Subcutaneous adipose tissue (tissue), 4 donors: ENCODE measurements around the gene IFNGR2. TPM values are rescaled to one million over a fixed set of nuclear protein-coding genes. Genes with fewer than 3 reads are reported as not detected.

Experiments used
- CTCF ChIP-seq: fragments of 450-650 bp; IDR thresholded peaks from one replicate; pipeline ENCODE4 v1.5.1; 2016; ENCODE audit warnings: low read depth, mild to moderate bottlenecking, control low read depth, antibody characterized with exemption, moderate library complexity
- total RNA-seq, 4 donors: library from RNA; depleted of rRNA; stranded (reverse); fragments of >200 nt; gene quantifications; one replicate each; pipeline ENCODE4 v1.1.0, GENCODE V29; 2016

IFNGR2 gene
- total RNA-seq, 4 donors from 2014 or later: 64.2 to 208 (median 106) TPM

DNA sequence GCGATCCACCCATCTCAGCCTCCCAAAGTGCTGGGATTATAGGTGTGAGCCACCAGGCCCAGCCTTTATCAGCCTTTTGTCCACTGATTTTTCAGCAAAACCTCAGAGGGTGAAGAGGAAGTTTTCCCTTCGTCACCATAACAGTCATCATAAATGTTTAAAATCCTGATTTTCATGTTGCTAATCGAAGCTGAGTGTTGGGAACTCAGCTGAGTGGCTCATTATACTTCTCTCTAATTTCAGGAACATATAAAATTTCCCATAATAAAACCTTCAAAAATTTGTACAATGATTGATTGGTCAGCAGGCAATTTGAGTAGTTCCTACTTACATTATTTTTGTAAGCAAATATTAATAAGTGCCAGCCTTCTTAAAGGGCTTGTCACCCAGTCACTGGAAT is 31.8 kb upstream of the IFNGR2 start:
- no peak for TF ChIP-seq CTCF

DNA sequence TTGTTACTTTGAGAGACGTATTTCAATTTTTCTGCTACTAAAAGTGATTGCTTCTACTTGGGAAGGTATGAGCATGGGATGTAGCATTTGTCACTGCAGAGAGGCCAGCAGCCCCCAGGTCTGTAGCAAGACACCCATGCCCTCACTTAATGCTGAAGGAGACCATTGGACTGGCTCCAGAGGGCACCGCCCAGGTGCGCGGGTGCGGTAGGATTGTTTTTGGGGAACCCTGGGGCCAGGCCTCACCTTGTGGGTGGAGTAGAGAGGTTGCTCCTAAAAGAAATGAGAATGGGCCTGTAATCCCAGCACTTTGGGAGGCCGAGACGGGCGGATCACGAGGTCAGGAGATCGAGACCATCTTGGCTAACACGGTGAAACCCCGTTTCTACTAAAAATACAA is 30.6 kb upstream of the IFNGR2 start:
- no peak for TF ChIP-seq CTCF

DNA sequence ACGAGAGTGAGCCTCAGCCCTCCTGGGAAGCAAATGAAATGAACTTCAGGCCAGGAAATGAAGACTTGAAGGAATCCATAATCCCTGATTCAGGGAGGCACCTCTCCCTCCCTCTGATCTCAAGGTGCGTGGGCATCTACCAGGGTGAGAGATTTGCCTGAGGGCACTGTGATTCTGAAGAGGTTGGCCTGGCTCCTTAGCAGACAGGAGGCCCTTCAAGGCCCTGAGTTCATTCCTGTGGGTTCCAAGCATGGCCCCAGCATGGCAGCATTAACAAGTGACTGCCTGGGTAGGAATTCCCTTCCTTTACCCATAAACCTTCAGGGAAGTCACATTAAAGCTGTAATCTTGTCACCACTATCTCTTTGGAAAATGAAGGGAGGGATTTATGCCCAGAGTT is 29.8 kb upstream of the IFNGR2 start:
- TF ChIP-seq CTCF: no peak

GRCh38 chr21:33374080-33374449 is 29.1 kb upstream of the IFNGR2 start:
- no peak for TF ChIP-seq CTCF

GRCh38 chr21:33374450-33375096 is 28.6 kb upstream of the IFNGR2 start:
- no peak for TF ChIP-seq CTCF

DNA sequence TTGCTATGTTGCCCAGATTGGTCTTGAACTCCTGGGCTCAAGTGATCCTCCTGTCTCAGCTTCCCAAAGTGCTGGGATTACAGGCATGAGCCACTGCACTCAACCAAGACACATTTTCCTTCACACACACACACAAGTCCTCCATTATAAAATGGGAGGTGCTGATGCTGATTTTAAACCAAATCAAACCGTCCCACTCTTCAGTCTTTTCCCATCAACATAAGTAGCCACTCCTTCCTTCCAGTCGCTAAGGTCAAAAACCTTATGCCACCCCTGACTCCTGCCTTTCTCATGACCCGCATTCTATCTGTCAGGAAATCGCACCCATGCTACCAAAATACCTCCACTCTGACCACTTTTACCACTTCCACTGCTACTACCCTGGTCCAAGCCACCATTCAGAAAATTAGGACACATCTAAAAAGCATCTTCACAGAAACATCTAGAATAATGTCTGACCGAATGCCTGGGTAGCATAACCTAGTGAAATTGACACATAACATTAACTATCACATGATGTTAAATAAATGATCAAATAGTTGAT is 28.0 kb upstream of the IFNGR2 start:
- no peak for TF ChIP-seq CTCF

DNA sequence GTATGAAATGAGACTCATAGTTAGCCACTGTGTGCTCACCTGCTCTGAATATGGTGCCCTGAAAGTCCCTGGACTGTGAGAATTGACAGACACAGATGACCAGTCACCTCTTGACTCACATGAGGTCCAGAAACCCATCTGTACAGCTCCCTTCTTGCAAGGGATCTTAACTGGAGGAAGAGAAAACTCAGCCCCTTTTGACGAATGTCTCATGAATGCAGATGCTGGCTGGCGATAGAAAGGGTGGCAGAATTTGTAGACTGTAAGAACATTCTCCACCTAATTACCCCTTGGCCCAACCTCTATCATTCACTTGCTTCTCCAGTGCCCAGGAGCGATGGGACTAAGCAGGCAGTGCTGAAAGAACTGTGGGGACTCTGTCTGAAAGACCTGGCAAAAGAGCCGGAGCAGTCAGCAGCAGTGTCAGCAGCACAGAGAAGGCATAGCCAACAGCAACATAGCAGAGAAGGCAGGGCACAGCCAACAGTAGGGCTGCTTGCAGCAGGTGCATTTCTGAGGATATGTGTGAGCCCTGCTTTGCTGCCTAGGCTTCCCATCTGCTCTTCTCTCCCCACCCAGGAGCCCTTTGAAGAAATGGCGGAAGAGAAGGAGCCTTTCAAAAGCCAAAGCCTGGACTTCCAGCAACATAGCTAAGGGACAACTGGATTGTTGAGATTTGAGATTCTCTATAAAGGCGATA is 25.8 kb upstream of the IFNGR2 start:
- no peak for TF ChIP-seq CTCF
